H1 (cell line): Measurements from ENCODE around the gene JUP. TPM values are rescaled to one million over a fixed set of nuclear protein-coding genes. Genes with fewer than 3 reads are reported as not detected.

Experiments
- ASH2L ChIP-seq: fragments of 200-600, 300-600 bp; sonication (generic); IDR thresholded peaks from one replicate; pipeline ENCODE4 v1.7.1; 2017; ENCODE audit warnings: low read length
- CBX5 ChIP-seq: fragments of 300-800, 300-1000 bp; sonication (generic); IDR thresholded peaks from 2 replicates; pipeline ENCODE4 v1.7.1; 2016; ENCODE audit warnings: antibody characterized with exemption, low read length, low read depth
- SP1 ChIP-seq: IDR thresholded peaks from 2 replicates; pipeline ENCODE4 v1.6.1; 2011; ENCODE audit warnings: low read depth, low read length
- SP4 ChIP-seq: IDR thresholded peaks from 2 replicates; pipeline ENCODE4 v1.6.1; 2012; ENCODE audit warnings: low read length, inconsistent platforms
- polyA plus RNA-seq, 7 experiments: library from polyadenylated mRNA; depleted of rRNA in 3 of 7; stranded (reverse) in 5 of 7; unstranded in 2 of 7; fragments of >200 nt in 5 of 7; fragments of 200-250 nt in 2 of 7; gene quantifications; 1 replicate in 5 of 7; 2 replicates in 1 of 7; 4 replicates in 1 of 7; pipeline versions ENCODE4 v1.2.1 to v1.2.3, GENCODE V29; 2011 to 2013; ENCODE audit warnings: missing spikeins in 2 of 7, mixed read lengths in 2 of 7
- total RNA-seq: library from RNA; stranded (reverse); fragmentation: NEBNext Ultra II Directional; extraction: Animal tissue kit (Norgen Biotek cat#: 25700); gene quantifications from 2 replicates; pipeline ENCODE4 v1.2.1, GENCODE V29; 2021
- TF ChIP-seq, protein P1 (sequence below): fragments of 300-600 bp; sonication (generic); IDR thresholded peaks from 2 replicates; pipeline ENCODE4 v1.7.1; 2012; ENCODE audit warnings: low read length, moderate library complexity, mild to moderate bottlenecking, inconsistent platforms; ENCODE audit not compliant: insufficient replicate concordance
- TF ChIP-seq, protein P2 (sequence below): IDR thresholded peaks from 2 replicates; pipeline ENCODE4 v1.6.1; 2012; ENCODE audit warnings: low read length, inconsistent platforms
- TF ChIP-seq, protein P3 (sequence below): IDR thresholded peaks from 2 replicates; pipeline ENCODE4 v1.6.1; 2011; ENCODE audit warnings: low read length, improper control_type of control experiment

Gene JUP
- total and polyA plus RNA-seq, 2 of the 8 experiments (the other 6 are each of a cell fraction or from before 2014, with no cell fraction given): 62.8 to 102 TPM

DNA sequence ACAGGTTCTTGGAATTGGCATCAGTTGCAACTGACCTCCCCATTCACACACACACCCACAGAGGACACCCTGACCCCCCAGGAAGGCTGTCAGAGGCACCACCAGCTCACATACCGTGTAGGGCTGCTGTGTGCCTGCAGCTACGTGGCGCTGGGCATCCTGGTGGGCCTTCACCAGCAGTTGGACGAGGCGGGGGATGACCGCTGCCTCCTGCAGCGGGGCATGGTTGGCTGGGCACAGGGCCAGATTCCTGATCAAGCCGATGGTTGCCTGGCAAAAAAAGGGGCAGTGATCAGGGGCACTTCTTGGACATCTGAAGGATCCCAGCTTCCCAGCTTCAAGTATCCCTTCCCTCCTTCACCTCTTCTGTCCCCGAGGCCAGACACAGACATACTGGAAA, 27.9 kb downstream of the JUP start (continued):
- TF ChIP-seq, protein P1, sequence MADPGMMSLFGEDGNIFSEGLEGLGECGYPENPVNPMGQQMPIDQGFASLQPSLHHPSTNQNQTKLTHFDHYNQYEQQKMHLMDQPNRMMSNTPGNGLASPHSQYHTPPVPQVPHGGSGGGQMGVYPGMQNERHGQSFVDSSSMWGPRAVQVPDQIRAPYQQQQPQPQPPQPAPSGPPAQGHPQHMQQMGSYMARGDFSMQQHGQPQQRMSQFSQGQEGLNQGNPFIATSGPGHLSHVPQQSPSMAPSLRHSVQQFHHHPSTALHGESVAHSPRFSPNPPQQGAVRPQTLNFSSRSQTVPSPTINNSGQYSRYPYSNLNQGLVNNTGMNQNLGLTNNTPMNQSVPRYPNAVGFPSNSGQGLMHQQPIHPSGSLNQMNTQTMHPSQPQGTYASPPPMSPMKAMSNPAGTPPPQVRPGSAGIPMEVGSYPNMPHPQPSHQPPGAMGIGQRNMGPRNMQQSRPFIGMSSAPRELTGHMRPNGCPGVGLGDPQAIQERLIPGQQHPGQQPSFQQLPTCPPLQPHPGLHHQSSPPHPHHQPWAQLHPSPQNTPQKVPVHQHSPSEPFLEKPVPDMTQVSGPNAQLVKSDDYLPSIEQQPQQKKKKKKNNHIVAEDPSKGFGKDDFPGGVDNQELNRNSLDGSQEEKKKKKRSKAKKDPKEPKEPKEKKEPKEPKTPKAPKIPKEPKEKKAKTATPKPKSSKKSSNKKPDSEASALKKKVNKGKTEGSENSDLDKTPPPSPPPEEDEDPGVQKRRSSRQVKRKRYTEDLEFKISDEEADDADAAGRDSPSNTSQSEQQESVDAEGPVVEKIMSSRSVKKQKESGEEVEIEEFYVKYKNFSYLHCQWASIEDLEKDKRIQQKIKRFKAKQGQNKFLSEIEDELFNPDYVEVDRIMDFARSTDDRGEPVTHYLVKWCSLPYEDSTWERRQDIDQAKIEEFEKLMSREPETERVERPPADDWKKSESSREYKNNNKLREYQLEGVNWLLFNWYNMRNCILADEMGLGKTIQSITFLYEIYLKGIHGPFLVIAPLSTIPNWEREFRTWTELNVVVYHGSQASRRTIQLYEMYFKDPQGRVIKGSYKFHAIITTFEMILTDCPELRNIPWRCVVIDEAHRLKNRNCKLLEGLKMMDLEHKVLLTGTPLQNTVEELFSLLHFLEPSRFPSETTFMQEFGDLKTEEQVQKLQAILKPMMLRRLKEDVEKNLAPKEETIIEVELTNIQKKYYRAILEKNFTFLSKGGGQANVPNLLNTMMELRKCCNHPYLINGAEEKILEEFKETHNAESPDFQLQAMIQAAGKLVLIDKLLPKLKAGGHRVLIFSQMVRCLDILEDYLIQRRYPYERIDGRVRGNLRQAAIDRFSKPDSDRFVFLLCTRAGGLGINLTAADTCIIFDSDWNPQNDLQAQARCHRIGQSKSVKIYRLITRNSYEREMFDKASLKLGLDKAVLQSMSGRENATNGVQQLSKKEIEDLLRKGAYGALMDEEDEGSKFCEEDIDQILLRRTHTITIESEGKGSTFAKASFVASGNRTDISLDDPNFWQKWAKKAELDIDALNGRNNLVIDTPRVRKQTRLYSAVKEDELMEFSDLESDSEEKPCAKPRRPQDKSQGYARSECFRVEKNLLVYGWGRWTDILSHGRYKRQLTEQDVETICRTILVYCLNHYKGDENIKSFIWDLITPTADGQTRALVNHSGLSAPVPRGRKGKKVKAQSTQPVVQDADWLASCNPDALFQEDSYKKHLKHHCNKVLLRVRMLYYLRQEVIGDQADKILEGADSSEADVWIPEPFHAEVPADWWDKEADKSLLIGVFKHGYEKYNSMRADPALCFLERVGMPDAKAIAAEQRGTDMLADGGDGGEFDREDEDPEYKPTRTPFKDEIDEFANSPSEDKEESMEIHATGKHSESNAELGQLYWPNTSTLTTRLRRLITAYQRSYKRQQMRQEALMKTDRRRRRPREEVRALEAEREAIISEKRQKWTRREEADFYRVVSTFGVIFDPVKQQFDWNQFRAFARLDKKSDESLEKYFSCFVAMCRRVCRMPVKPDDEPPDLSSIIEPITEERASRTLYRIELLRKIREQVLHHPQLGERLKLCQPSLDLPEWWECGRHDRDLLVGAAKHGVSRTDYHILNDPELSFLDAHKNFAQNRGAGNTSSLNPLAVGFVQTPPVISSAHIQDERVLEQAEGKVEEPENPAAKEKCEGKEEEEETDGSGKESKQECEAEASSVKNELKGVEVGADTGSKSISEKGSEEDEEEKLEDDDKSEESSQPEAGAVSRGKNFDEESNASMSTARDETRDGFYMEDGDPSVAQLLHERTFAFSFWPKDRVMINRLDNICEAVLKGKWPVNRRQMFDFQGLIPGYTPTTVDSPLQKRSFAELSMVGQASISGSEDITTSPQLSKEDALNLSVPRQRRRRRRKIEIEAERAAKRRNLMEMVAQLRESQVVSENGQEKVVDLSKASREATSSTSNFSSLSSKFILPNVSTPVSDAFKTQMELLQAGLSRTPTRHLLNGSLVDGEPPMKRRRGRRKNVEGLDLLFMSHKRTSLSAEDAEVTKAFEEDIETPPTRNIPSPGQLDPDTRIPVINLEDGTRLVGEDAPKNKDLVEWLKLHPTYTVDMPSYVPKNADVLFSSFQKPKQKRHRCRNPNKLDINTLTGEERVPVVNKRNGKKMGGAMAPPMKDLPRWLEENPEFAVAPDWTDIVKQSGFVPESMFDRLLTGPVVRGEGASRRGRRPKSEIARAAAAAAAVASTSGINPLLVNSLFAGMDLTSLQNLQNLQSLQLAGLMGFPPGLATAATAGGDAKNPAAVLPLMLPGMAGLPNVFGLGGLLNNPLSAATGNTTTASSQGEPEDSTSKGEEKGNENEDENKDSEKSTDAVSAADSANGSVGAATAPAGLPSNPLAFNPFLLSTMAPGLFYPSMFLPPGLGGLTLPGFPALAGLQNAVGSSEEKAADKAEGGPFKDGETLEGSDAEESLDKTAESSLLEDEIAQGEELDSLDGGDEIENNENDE: no peak
- TF ChIP-seq SP4 (no peak), SP1 (no peak), ASH2L (no peak), CBX5 (no peak)
- TF ChIP-seq, protein P2, sequence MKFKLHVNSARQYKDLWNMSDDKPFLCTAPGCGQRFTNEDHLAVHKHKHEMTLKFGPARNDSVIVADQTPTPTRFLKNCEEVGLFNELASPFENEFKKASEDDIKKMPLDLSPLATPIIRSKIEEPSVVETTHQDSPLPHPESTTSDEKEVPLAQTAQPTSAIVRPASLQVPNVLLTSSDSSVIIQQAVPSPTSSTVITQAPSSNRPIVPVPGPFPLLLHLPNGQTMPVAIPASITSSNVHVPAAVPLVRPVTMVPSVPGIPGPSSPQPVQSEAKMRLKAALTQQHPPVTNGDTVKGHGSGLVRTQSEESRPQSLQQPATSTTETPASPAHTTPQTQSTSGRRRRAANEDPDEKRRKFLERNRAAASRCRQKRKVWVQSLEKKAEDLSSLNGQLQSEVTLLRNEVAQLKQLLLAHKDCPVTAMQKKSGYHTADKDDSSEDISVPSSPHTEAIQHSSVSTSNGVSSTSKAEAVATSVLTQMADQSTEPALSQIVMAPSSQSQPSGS: no peak
- TF ChIP-seq, protein P3, sequence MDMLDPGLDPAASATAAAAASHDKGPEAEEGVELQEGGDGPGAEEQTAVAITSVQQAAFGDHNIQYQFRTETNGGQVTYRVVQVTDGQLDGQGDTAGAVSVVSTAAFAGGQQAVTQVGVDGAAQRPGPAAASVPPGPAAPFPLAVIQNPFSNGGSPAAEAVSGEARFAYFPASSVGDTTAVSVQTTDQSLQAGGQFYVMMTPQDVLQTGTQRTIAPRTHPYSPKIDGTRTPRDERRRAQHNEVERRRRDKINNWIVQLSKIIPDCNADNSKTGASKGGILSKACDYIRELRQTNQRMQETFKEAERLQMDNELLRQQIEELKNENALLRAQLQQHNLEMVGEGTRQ: no peak
